WTC11 (cell line): ENCODE results near the gene LRRC1. TPM values are rescaled to one million over a fixed set of nuclear protein-coding genes. Genes with fewer than 3 reads are reported as not detected.
A peak's percentile ranks its signal among the peaks of the same experiment; 100 is the strongest.

Experiments
- ATAC-seq: fragments of 200-7000 bp; cut with Tn5 transposase; 2 replicates; pipeline ENCODE4 v1.10.0; 2021; ENCODE audit warnings: mild to moderate bottlenecking, moderate library complexity
- CTCF ChIA-PET: fragments of 300-600 bp; sonication (Branson Sonifier 250); formaldehyde crosslinking; loops from one replicate; lab custom pipeline; 2021; ENCODE audit warnings: antibody characterized with exemption; lab: Charles Lee
- POLR2A ChIA-PET: fragments of 350-600 bp; sonication (Branson Sonifier 250); formaldehyde crosslinking; loops from one replicate; lab custom pipeline; 2021; ENCODE audit warnings: antibody characterized with exemption; lab: Charles Lee
- DNase-seq: peaks from one replicate; pipeline ENCODE4 v3.0.0; 2021; ENCODE audit warnings: low spot score
- H3K27ac Mint-ChIP-seq: 2 replicates; pipeline ENCODE4 v1.8.0; 2021; ENCODE audit warnings: mixed read lengths
- H3K27me3 Mint-ChIP-seq: 2 replicates; pipeline ENCODE4 v1.8.0; 2021; ENCODE audit warnings: low read depth, mild to moderate bottlenecking, moderate library complexity, mixed read lengths
- H3K36me3 Mint-ChIP-seq: 2 replicates; pipeline ENCODE4 v1.8.0; 2021; ENCODE audit warnings: mixed read lengths
- H3K4me1 Mint-ChIP-seq: 2 replicates; pipeline ENCODE4 v1.8.0; 2022; ENCODE audit warnings: mixed read lengths
- H3K4me3 Mint-ChIP-seq: 2 replicates; pipeline ENCODE4 v1.8.0; 2021; ENCODE audit warnings: mild to moderate bottlenecking, moderate library complexity, mixed read lengths
- H3K9me3 Mint-ChIP-seq: 2 replicates; pipeline ENCODE4 v1.8.0; 2021; ENCODE audit warnings: mixed read lengths
- ERG ChIP-seq: fragments of 250-450 bp; sonication (Bioruptor Pico); IDR thresholded peaks from 2 replicates; pipeline ENCODE4 v1.8.0; 2021; ENCODE audit warnings: mild to moderate bottlenecking
- FOXJ3 ChIP-seq: sonication (generic); formaldehyde crosslinking; IDR thresholded peaks from 2 replicates; pipeline ENCODE4 v1.9.0; 2021; ENCODE audit warnings: missing genetic modification reagents, mild to moderate bottlenecking, borderline replicate concordance
- FOXP4 ChIP-seq: sonication (generic); formaldehyde crosslinking; IDR thresholded peaks from 2 replicates; pipeline ENCODE4 v1.8.0; 2022; ENCODE audit warnings: mild to moderate bottlenecking, missing genetic modification reagents
- GTF2I ChIP-seq: fragments of 250-450 bp; sonication (Bioruptor Pico); conservative IDR thresholded peaks from 2 replicates; pipeline ENCODE4 v1.4.0; 2021; ENCODE audit warnings: mild to moderate bottlenecking
- KAT7 ChIP-seq: sonication (generic); formaldehyde crosslinking; IDR thresholded peaks from 2 replicates; pipeline ENCODE4 v1.8.1; 2023; ENCODE audit warnings: missing genetic modification reagents, mild to moderate bottlenecking, borderline replicate concordance
- NFATC4 ChIP-seq: fragments of 250-450 bp; sonication (Bioruptor Pico); IDR thresholded peaks from 2 replicates; pipeline ENCODE4 v1.9.0; 2021; ENCODE audit warnings: mild to moderate bottlenecking
- OVOL2 ChIP-seq: fragments of 250-450 bp; sonication (Bioruptor Pico); IDR thresholded peaks from 2 replicates; pipeline ENCODE4 v1.9.0; 2021; ENCODE audit warnings: mild to moderate bottlenecking, borderline replicate concordance
- SOX15 ChIP-seq: fragments of 250-450 bp; sonication (Bioruptor Pico); IDR thresholded peaks from 2 replicates; pipeline ENCODE4 v1.9.0; 2021; ENCODE audit warnings: mild to moderate bottlenecking
- TP53 ChIP-seq: sonication (generic); formaldehyde crosslinking; IDR thresholded peaks from 2 replicates; pipeline ENCODE4 v1.8.1; 2023; ENCODE audit warnings: mild to moderate bottlenecking, missing genetic modification reagents
- USF1 ChIP-seq: sonication (generic); formaldehyde crosslinking; IDR thresholded peaks from 2 replicates; pipeline ENCODE4 v1.8.0; 2022; ENCODE audit warnings: mild to moderate bottlenecking, missing genetic modification reagents
- ZBTB43 ChIP-seq: sonication (generic); formaldehyde crosslinking; IDR thresholded peaks from 2 replicates; pipeline ENCODE4 v1.8.1; 2023; ENCODE audit warnings: mild to moderate bottlenecking, missing genetic modification reagents
- ZMAT4 ChIP-seq: fragments of 250-450 bp; sonication (Bioruptor Pico); IDR thresholded peaks from 2 replicates; pipeline ENCODE4 v1.9.0; 2021; ENCODE audit warnings: mild to moderate bottlenecking
- ZNF232 ChIP-seq: sonication (generic); formaldehyde crosslinking; IDR thresholded peaks from 2 replicates; pipeline ENCODE4 v1.8.0; 2022; ENCODE audit warnings: mild to moderate bottlenecking, missing genetic modification reagents
- ZNF532 ChIP-seq: fragments of 250-450 bp; sonication (Bioruptor Pico); IDR thresholded peaks from 2 replicates; pipeline ENCODE4 v1.9.0; 2021; ENCODE audit warnings: mild to moderate bottlenecking, borderline replicate concordance
- total RNA-seq: library from RNA; stranded (reverse); gene quantifications from 3 replicates; pipeline ENCODE4 v1.2.3, GENCODE V29; 2021

LRRC1 gene
- total RNA-seq, 1 experiment from 2014 or later = 12.7 TPM

GRCh38 chr6:53809691-53810090 is 14.9 kb downstream of the LRRC1 start (continued):
- TF ChIP-seq FOXP4 (CRISPR knock-in tag) = no peak
- no peak for TF ChIP-seq ERG (CRISPR knock-in tag)
- TF ChIP-seq KAT7 (CRISPR knock-in tag) = no peak
- TF ChIP-seq TP53 = no peak
- no peak for TF ChIP-seq NFATC4 (CRISPR knock-in tag)
- TF ChIP-seq OVOL2 (CRISPR knock-in tag) = no peak

- ATAC-seq (peak; percentile 50), DNase-seq (no peak)
- H3K4me3 Mint-ChIP-seq = no peak overlapping the region
- H3K36me3 Mint-ChIP-seq = peaks cover 4% of the 10 kb centered on the region; the same call in 1 of the 2 replicates
- H3K4me1 Mint-ChIP-seq = peaks cover 69% of the 10 kb centered on the region
- no peaks in the 10 kb centered on the region for H3K9me3 Mint-ChIP-seq
- CTCF ChIA-PET = interaction anchor here (1.3 to 2.0 kb wide), 4 partner anchors 16 to 145 kb away, joined by 4 to 11 read pairs (median 4); partner anchors contain the start of gene LRRC1
- no peaks in the 10 kb centered on the region for H3K27me3 Mint-ChIP-seq
- TF ChIP-seq SOX15 (CRISPR knock-in tag) (no peak), KAT7 (CRISPR knock-in tag) (no peak), ZNF532 (CRISPR knock-in tag) (no peak), GTF2I (no peak), ZNF232 (CRISPR knock-in tag) (no peak), ZBTB43 (CRISPR knock-in tag) (no peak), FOXJ3 (CRISPR knock-in tag) (no peak), ZMAT4 (CRISPR knock-in tag) (no peak), USF1 (CRISPR knock-in tag) (no peak)
- TF ChIP-seq, all 79 proteins: peak for 0
- POLR2A ChIA-PET = no interaction called here
- peak overlapping the region; percentile 81 for H3K27ac Mint-ChIP-seq
Observed at GRCh38 chr6:53811082-53811481, 16.3 kb downstream of the LRRC1 start.
